Measurements from ENCODE around the gene SIAH2.

SIAH2 gene

DNA sequence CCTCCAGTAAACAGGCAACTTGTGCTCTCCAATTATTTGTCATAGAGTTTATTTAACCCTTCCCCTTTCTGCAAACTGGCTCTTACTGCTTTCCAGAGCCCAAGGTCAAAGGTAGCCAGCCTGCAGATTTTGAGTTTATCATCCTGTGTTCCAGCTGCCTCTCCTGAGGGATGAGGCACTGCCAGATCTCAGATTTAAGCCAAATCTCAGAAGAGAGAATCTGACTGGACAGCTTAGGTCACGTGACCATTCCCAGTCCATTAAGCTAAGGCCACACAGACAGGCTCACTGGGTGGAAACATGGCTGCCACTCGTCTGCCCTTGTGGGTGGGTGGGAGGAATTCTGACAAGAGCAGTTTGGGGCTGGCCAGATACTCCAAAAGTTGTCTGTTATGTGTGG, 8.6 kb upstream of the SIAH2 start:
- Histone ChIP-seq H3K9me3 (ENCODE audit: low read length) (no peaks in the 10 kb centered on the region), H3K27me3 (ENCODE audit: control insufficient read depth in 1 of 2, insufficient read depth in 2 of 2, low read length in 2 of 2) (no peaks in the 10 kb centered on the region), H3K27ac (ENCODE audit: low read depth, low read length) (no peak overlapping the region), H3K36me3 (ENCODE audit: insufficient read depth, low read length) (no peaks in the 10 kb centered on the region), H3K4me3 (ENCODE audit: low read depth in 1 of 2, low read length in 2 of 2) (no peak overlapping the region), H3K9ac (ENCODE audit: low read length) (no peak overlapping the region), H3K4me1 (ENCODE audit: insufficient read depth, low read length) (no peaks in the 10 kb centered on the region)

DNA sequence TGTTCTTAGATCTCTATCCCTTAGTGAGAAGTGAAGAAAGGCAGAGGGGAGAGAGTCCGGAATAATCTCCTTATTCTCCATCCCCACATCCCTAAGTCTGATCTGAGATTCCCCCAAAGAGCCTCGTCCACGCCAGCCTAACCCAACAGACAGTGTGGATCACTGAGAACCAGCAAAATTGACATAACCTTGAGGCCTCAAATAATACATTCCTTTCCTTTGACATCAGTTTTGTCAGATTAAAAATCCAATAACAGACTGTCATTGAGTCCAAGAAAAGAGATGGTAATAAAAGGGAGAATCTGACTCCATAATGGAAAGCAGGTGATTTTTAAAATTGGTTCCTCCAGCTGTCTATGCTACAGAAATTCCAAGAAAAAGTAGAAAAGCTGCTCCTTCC, 7.7 kb upstream of the SIAH2 start:
- Histone ChIP-seq H3K27me3 (ENCODE audit: control insufficient read depth in 1 of 2, insufficient read depth in 2 of 2, low read length in 2 of 2) (no peaks in the 10 kb centered on the region), H3K4me1 (ENCODE audit: insufficient read depth, low read length) (no peaks in the 10 kb centered on the region), H3K36me3 (ENCODE audit: insufficient read depth, low read length) (no peaks in the 10 kb centered on the region), H3K27ac (ENCODE audit: low read depth, low read length) (no peak overlapping the region), H3K9ac (ENCODE audit: low read length) (no peak overlapping the region), H3K4me3 (ENCODE audit: low read depth in 1 of 2, low read length in 2 of 2) (no peak overlapping the region), H3K9me3 (ENCODE audit: low read length) (no peaks in the 10 kb centered on the region)

GRCh38 chr3:150766742-150767141, 3.8 kb upstream of the SIAH2 start:
- Histone ChIP-seq H3K27me3 (ENCODE audit: control insufficient read depth in 1 of 2, insufficient read depth in 2 of 2, low read length in 2 of 2) (no peaks in the 10 kb centered on the region), H3K9me3 (ENCODE audit: low read length) (no peaks in the 10 kb centered on the region), H3K27ac (ENCODE audit: low read depth, low read length) (no peak overlapping the region), H3K36me3 (ENCODE audit: insufficient read depth, low read length) (no peaks in the 10 kb centered on the region), H3K9ac (ENCODE audit: low read length) (no peak overlapping the region), H3K4me3 (ENCODE audit: low read depth in 1 of 2, low read length in 2 of 2) (no peak overlapping the region), H3K4me1 (ENCODE audit: insufficient read depth, low read length) (peaks cover 7% of the 10 kb centered on the region)

DNA sequence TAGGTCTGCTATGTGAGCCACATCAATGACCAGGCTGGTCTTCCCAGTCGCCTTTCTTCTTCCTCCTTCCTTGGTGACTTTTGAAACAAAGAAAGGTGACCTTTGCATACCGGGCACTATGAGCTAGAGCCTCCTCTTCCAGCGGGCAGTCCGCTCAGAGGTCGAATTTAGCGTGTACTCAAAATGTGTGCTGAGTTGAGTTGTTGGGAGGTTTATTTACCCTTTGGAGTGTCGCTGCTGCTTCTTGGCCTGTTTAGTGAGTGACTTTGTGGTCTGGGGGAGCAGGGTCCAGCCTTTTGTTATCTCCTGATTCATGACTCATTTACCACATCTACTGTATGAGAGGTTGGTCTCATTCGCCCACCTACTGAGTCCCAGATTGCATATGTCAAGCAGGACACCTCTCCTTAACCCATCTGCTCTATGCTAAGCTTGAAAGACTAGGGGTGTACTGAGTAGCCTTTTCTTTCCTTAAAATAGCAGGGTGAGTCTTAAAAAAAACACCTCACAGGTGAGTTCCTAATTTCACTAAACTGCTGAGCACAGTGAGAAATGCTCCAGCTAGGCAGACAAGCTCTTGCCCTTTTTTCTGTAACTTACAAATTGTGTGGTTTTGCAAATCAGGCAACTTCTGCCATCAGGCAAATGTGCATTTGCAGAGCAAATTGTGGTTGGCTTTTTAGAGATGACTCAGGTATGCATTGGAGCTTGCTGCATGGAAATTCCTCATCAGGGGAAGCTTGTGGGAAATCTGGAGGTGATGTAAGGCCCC, 3.2 kb upstream of the SIAH2 start:
- H3K27ac ChIP-seq (ENCODE audit: low read depth, low read length) = no peak overlapping the region
- no peaks in the 10 kb centered on the region for H3K27me3 ChIP-seq (ENCODE audit: control insufficient read depth in 1 of 2, insufficient read depth in 2 of 2, low read length in 2 of 2)
- H3K9ac ChIP-seq (ENCODE audit: low read length) = no peak overlapping the region

GRCh38 chr3:150764967-150765366, 2.0 kb upstream of the SIAH2 start:
- Histone ChIP-seq H3K9me3 (ENCODE audit: low read length) (no peaks in the 10 kb centered on the region), H3K4me1 (ENCODE audit: insufficient read depth, low read length) (peaks cover 15% of the 10 kb centered on the region), H3K27ac (ENCODE audit: low read depth, low read length) (no peak overlapping the region), H3K9ac (ENCODE audit: low read length) (no peak overlapping the region), H3K36me3 (ENCODE audit: insufficient read depth, low read length) (no peaks in the 10 kb centered on the region), H3K4me3 (ENCODE audit: low read depth in 1 of 2, low read length in 2 of 2) (no peak overlapping the region), H3K27me3 (ENCODE audit: control insufficient read depth in 1 of 2, insufficient read depth in 2 of 2, low read length in 2 of 2) (no peaks in the 10 kb centered on the region)

More for the DNA sequence above, 3.2 kb upstream of the SIAH2 start:
- Histone ChIP-seq H3K4me1 (ENCODE audit: insufficient read depth, low read length) (peaks cover 7% of the 10 kb centered on the region), H3K4me3 (ENCODE audit: low read depth in 1 of 2, low read length in 2 of 2) (no peak overlapping the region), H3K9me3 (ENCODE audit: low read length) (no peaks in the 10 kb centered on the region), H3K36me3 (ENCODE audit: insufficient read depth, low read length) (no peaks in the 10 kb centered on the region)

DNA sequence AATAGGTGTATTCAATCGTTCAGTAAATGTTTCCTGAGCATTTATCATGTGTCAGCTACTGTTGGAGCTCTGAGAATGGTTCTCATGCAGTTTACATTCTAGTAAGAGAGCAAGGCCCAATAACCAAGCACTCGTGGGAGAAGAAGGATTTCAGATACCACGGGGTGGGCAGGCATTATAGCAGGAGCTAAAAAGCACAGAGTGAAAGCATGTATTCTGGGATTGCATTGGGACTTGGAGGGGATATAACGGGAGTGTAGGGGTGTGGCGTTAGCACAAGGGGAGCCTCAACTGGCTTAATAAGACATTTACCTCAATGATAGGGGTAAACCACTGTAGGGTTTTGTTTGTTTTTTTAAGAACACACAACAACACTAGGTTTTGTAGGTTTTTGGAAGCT, 1.6 kb upstream of the SIAH2 start:
- Histone ChIP-seq H3K4me1 (ENCODE audit: insufficient read depth, low read length) (peaks cover 19% of the 10 kb centered on the region), H3K36me3 (ENCODE audit: insufficient read depth, low read length) (no peaks in the 10 kb centered on the region), H3K9ac (ENCODE audit: low read length) (peak overlapping the region; percentile 92), H3K4me3 (ENCODE audit: low read depth in 1 of 2, low read length in 2 of 2) (no peak overlapping the region), H3K9me3 (ENCODE audit: low read length) (no peaks in the 10 kb centered on the region), H3K27me3 (ENCODE audit: control insufficient read depth in 1 of 2, insufficient read depth in 2 of 2, low read length in 2 of 2) (no peaks in the 10 kb centered on the region), H3K27ac (ENCODE audit: low read depth, low read length) (no peak overlapping the region)

GRCh38 chr3:150763841-150764483, 993 bp upstream of the SIAH2 start:
- peak overlapping the region; percentile 93 for H3K27ac ChIP-seq (ENCODE audit: low read depth, low read length)
- H3K9me3 ChIP-seq (ENCODE audit: low read length) = no peaks in the 10 kb centered on the region
- H3K36me3 ChIP-seq (ENCODE audit: insufficient read depth, low read length) = no peaks in the 10 kb centered on the region
- peak overlapping the region; percentile 92 to 93 for H3K4me3 ChIP-seq (ENCODE audit: low read depth in 1 of 2, low read length in 2 of 2)
- peak overlapping the region; percentile 92 for H3K9ac ChIP-seq (ENCODE audit: low read length)
- H3K27me3 ChIP-seq (ENCODE audit: control insufficient read depth in 1 of 2, insufficient read depth in 2 of 2, low read length in 2 of 2) = no peaks in the 10 kb centered on the region
- peaks cover 25% of the 10 kb centered on the region for H3K4me1 ChIP-seq (ENCODE audit: insufficient read depth, low read length)

DNA sequence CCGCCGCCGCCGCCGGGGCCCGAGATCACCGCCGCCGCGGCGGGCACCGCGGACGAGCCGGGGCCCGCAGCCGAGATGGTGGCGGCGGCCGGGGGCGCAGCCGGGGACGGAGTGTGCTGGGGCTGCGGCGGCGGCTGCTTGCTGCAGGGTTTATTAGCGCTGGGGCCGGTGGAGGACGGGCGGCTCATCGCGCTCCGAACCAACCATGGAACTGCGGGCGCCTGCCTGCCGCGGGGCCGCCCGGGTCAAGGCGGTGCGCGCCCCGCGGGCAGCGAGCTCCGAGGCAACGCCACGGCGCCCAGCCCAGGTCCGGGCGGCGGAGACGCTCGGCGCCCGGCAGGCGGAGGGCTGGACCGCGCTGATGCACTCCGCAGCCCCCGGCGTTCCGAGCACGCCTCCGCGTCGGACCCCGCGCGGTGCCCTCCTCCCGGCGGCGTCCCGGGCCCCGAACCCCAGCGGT, 277 bp downstream of the SIAH2 start:
- peaks cover 31% of the 10 kb centered on the region for H3K4me1 ChIP-seq (ENCODE audit: insufficient read depth, low read length)
- peak overlapping the region; percentile 83 for H3K9ac ChIP-seq (ENCODE audit: low read length)

DNA sequence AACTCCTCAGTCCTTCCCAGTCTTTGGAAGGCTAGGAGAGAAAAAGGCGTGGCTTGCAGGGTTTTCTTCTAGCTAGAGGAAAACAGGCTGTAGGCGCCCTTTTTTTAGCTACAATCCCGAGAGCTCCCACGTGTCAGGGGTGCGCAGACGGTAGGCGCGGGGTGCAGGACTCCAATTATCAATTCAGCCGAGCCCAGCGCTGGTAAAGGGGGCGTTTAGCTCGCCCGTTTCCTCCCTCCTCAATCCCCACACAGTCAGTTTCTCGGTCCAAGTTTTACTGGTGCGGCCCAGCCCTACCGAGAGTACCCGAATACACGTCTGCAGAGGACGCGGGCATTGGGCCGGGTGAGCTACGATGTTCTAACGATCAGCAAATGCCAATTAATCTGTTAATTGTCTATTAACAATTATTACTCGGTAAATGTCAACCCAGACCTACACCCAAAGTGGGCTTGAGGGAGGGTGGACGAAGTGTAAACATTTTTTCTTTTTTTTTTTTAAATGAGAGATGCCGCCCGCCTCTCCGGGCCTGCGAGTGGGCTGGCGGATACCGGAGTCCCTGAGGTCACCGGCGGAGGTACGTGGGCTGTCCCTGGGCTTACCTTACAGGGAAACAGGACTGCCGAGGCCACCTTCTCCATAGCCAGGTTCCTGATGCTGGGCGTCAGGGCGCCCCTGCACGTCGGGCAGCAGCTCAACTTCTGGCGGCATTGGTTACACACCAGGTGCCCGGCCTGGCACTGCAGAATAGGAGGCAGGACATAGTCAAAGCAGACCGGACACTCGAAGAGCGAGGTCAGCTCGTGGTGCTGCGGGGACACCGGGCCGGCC, 923 bp downstream of the SIAH2 start:
- Histone ChIP-seq H3K27ac (ENCODE audit: low read depth, low read length) (peak overlapping the region; percentile 83), H3K4me3 (ENCODE audit: low read depth in 1 of 2, low read length in 2 of 2) (peak overlapping the region; percentile 84 to 93), H3K4me1 (ENCODE audit: insufficient read depth, low read length) (peaks cover 37% of the 10 kb centered on the region), H3K9me3 (ENCODE audit: low read length) (no peaks in the 10 kb centered on the region), H3K27me3 (ENCODE audit: control insufficient read depth in 1 of 2, insufficient read depth in 2 of 2, low read length in 2 of 2) (no peaks in the 10 kb centered on the region), H3K36me3 (ENCODE audit: insufficient read depth, low read length) (no peaks in the 10 kb centered on the region), H3K9ac (ENCODE audit: low read length) (peak overlapping the region; percentile 83)

More for the DNA sequence above, 277 bp downstream of the SIAH2 start:
- Histone ChIP-seq H3K27ac (ENCODE audit: low read depth, low read length) (peak overlapping the region; percentile 83), H3K36me3 (ENCODE audit: insufficient read depth, low read length) (no peaks in the 10 kb centered on the region), H3K9me3 (ENCODE audit: low read length) (no peaks in the 10 kb centered on the region), H3K4me3 (ENCODE audit: low read depth in 1 of 2, low read length in 2 of 2) (peak overlapping the region; percentile 84 to 93), H3K27me3 (ENCODE audit: control insufficient read depth in 1 of 2, insufficient read depth in 2 of 2, low read length in 2 of 2) (no peaks in the 10 kb centered on the region)

- H3K9me3 ChIP-seq (ENCODE audit: low read length) = no peaks in the 10 kb centered on the region
- peak overlapping the region; percentile 83 for H3K9ac ChIP-seq (ENCODE audit: low read length)
- H3K36me3 ChIP-seq (ENCODE audit: insufficient read depth, low read length) = no peaks in the 10 kb centered on the region
- peak overlapping the region in 1 of 2 donors; percentile 84 for H3K4me3 ChIP-seq (ENCODE audit: low read depth in 1 of 2, low read length in 2 of 2)
- no peaks in the 10 kb centered on the region for H3K27me3 ChIP-seq (ENCODE audit: control insufficient read depth in 1 of 2, insufficient read depth in 2 of 2, low read length in 2 of 2)
- H3K27ac ChIP-seq (ENCODE audit: low read depth, low read length) = peak overlapping the region; percentile 16
- peaks cover 41% of the 10 kb centered on the region for H3K4me1 ChIP-seq (ENCODE audit: insufficient read depth, low read length)
These were observed 2.4 kb downstream of the SIAH2 start for GRCh38 chr3:150760431-150761200.
